HUES48 (cell line): ENCODE results near the gene HCRT.

ENCODE experiments used
- H3K27ac ChIP-seq: one replicate; pipeline ENCODE4 v1.7.0; 2013; ENCODE audit warnings: low read depth, low read length, inconsistent platforms
- H3K27me3 ChIP-seq: 2 replicates; pipeline ENCODE4 v1.6.1; 2013; ENCODE audit warnings: mild to moderate bottlenecking, low read length; ENCODE audit not compliant: control insufficient read depth, insufficient read depth
- H3K36me3 ChIP-seq: 2 replicates; pipeline ENCODE4 v1.6.1; 2013; ENCODE audit warnings: low read length; ENCODE audit not compliant: control insufficient read depth, insufficient read depth
- H3K4me1 ChIP-seq: 2 replicates; pipeline ENCODE4 v1.6.1; 2013; ENCODE audit warnings: mild to moderate bottlenecking, low read length; ENCODE audit not compliant: control insufficient read depth, insufficient read depth
- H3K4me3 ChIP-seq: 2 replicates; pipeline ENCODE4 v1.5.1; 2013; ENCODE audit warnings: mild to moderate bottlenecking, low read depth, low read length
- H3K9ac ChIP-seq: 2 replicates; pipeline ENCODE4 v1.6.1; 2013; ENCODE audit warnings: mild to moderate bottlenecking, low read depth, low read length, moderate library complexity
- H3K9me3 ChIP-seq: 2 replicates; pipeline ENCODE4 v1.6.1; 2013; ENCODE audit warnings: low read length; ENCODE audit not compliant: control insufficient read depth, insufficient read depth

The HCRT gene

DNA sequence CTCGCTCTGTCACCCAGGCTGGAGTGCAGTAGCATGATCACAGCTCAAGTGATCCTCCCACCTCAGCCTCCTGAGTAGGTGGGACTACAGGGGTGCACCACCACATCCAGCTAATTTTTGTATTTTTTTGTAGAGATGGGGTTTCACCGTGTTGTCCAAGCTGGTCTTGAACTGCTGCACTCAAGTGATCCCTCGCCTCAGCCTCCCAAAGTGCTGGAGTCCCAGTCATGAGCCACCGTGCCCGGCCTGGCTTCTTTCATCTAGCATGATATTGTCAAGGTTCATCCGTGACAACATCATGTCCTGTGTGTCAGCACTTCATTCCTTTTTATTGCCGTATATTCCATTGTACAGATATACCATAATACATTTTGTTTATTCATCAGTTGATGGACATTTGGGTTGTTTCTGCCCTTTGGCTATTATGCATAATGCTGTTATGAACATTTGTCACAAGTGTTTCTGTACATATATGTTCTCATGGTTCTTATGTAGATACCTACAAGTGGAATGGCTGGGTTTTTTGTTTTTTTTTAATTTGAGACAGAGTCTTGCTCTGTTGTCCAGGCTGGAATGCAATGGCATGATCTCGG is 12.4 kb upstream of the HCRT start:
- H3K36me3 ChIP-seq, result peaks cover 29% of the 10 kb centered on the region
- H3K9ac ChIP-seq, result no peak overlapping the region
- H3K9me3 ChIP-seq, result no peaks in the 10 kb centered on the region
- H3K4me1 ChIP-seq, result peaks cover 3% of the 10 kb centered on the region; the same call in 1 of the 2 replicates
- H3K27ac ChIP-seq, result no peak overlapping the region
- H3K4me3 ChIP-seq, result no peak overlapping the region
- no peaks in the 10 kb centered on the region for H3K27me3 ChIP-seq

DNA sequence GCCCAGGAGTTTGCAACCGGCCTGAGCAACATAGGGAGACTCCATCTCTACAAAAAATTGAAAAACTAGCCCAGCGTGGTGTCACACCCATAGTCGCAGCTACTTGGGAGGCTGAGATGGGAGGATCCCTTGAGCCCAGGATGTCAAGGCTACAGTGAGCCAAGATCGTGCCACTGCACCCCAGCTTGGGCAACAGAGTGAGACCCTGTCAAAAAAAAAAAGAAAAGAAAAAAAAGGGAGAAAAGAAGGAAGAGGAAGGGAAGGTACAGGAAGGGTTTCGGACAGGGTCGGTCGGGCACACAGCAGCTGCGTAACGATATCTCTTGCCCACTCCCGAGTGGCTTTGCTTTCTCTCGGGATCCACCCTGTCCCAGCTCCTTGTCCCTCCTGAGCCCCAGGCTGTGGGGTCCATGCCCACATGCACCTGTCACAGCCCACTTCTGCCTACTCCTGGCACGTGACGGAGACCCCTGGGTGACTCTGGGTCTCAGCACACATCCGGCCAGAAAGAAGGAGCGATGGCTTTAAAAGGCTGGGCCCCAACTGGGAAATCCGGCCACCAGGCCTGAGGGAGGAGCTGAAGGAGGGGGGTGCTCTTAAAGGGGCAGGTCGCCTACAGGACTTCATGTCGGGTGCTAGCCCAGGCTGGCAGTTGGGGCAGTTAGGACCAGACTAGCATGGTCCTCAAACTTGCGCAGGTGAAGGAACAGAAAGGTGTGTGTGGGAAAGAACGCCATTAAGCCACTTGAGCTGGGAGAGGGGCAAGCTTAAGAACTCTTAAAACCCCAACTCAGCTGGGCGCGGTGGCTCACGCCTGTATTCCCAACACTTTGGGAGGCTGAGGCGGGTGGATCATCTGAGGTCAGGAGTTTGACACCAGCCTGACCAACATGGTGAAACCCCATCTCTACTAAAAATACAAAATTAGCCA is 9.0 kb upstream of the HCRT start, which contains the start of gene GHDC:
Gene GHDC (minus strand): TSS at position 526 of the 931 bp plus-strand sequence. CDS start 913 bp downstream, outside the sequence.
- Histone ChIP-seq H3K9ac (no peak within 1 kb of the TSS), H3K4me1 (peaks cover 3% of the 10 kb centered on the region; the same call in 1 of the 2 replicates), H3K36me3 (peaks cover under 1% of the 10 kb centered on the region; the same call in 1 of the 2 replicates), H3K27ac (no peak within 1 kb of the TSS), H3K4me3 (peak within 1 kb of the TSS; percentile 50), H3K27me3 (no peaks in the 10 kb centered on the region), H3K9me3 (no peaks in the 10 kb centered on the region)

DNA sequence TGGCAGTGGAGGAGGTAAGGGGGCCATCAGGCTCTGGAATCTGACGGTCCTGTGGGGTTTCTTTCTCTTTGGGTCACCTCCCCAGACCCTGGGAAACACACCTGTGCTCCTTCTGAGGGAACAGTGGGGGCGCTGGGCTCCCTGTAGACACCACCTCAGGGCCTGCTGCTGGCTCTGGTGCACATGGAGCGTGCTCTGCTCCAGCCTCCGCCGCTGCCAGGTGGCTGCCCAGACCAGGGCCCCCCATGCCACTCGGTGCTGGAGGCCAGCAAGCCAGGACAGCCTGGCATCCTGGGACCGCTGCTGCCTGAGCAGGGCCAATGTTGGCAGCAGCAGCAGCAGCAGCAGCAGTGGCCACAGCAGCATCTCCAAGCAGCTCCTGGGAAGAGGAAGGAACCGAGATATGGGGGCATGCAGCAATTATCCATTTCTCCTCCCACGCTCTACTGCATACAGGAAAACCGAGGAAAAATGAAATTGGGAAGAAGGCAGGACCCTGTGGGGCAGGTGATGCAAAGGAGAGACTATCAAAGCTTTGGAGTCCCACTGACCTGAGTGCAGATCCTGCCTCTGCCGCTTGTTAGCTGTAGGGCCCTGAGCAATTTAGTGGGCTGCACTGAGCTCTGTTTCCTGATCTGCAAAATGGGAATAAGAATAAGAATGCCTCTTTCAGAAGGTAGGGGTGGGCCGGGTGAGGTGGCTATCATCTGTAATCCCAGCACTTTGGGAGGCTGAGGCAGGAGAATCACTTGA is 8.1 kb upstream of the HCRT start:
- Histone ChIP-seq H3K27ac (no peak overlapping the region), H3K9me3 (no peaks in the 10 kb centered on the region), H3K9ac (no peak overlapping the region), H3K4me1 (peaks cover 3% of the 10 kb centered on the region; the same call in 1 of the 2 replicates), H3K27me3 (no peaks in the 10 kb centered on the region), H3K36me3 (no peaks in the 10 kb centered on the region), H3K4me3 (no peak overlapping the region)

DNA sequence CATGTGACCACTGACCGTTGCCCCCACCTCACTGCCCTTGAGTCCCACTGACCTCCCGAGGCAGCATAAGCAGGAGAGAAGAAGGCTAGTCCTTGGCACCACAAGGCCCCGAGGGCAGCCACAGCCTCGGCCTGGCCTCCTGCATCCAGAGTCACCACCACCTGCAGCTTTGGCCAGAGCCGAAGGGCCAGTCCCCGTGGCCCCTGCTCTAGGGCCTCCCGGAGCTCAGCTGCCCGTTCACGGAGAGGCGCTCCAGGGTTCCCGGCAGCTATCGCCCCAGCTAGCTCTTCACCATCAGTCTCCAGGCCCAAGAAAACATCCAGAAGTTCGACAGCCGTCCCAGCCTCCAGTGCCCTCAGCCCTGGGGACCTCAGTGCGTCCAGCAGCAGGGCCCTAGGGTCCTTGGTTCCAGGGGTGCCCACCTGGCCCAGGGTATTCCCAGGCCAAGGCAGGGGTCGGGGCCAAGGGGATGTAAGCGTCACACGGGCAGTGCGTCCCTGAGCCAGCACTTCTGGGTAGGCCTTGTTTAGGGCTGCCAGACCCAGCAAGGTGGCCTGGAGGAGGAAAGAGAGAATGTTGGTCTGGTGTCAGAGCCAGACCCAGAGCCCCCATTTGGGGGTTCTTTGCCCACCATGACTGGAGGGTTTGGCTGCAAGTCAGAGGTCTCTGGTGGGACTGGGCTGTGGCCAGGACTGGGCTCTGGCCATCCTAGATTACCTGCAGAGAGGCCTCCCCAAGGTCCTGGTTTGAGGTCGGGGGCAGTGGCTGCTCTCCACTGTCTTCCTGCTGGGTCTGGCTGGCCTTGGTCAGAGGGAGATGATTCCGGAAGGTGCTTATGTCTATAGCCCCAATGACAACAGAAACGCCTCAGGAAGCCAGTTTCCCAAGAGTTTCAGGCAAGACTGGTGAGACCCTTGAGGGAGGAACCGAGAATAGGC is 7.2 kb upstream of the HCRT start:
- Histone ChIP-seq H3K9me3 (no peaks in the 10 kb centered on the region), H3K9ac (no peak overlapping the region), H3K27me3 (no peaks in the 10 kb centered on the region), H3K4me1 (peaks cover 3% of the 10 kb centered on the region; the same call in 1 of the 2 replicates), H3K36me3 (no peaks in the 10 kb centered on the region), H3K27ac (no peak overlapping the region), H3K4me3 (no peak overlapping the region)

DNA sequence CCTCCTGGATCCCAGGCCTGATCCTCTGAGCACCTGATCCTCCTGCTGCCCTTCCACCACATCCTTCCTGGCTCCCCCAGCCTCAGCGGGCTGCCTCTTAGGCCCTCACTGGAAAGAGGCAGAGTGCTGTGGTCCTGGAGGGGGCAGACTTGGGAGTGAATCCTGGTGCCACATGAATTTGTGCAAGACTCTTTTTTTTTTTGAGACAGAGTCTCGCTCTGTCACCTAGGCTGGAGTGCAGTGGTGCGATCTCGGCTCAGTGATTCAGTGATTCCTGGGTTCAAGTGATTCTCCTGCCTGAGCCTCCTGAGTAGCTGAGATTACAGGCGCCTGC is 6.0 kb upstream of the HCRT start:
- Histone ChIP-seq H3K4me3 (no peak overlapping the region), H3K4me1 (peaks cover 3% of the 10 kb centered on the region; the same call in 1 of the 2 replicates), H3K27me3 (no peaks in the 10 kb centered on the region), H3K9me3 (no peaks in the 10 kb centered on the region), H3K9ac (no peak overlapping the region), H3K36me3 (no peaks in the 10 kb centered on the region), H3K27ac (no peak overlapping the region)

DNA sequence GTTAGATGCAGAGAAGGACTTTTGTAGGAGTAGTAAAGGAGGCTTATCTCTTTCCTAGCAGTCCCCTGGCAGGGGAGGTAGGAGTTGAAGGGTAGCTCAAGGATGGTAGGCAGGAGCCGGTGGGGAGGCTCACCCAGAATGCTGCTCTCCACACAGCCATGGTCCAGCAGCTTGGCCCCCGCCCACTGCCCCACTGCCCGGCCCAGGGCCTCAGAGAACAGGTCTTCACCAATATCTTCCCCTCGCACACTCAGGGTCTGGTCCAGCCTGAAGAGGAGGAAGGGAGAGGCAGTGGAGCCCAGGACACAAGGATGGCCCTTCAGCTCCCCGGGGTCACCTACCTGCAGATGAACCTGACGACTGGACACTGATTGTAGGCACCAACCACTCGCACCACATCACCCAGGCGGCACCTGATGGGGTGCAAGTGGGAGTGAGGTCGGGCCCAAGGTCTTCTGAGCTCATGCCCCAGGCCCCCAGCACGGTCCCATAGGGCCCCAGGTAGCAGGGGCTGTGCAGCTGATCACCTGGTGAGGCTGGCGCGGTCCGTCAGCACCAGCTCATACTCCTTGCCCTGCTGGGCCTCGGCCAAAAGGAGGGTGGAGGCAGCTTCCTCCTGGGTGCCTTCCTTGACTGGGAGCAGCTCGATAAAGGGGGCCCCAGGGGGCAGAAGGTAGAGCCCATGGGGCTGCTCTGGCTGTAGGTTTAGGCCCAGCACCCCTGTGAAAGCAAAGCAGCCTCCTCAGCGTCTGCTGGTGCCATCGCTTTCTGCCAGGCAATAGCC is 5.4 kb upstream of the HCRT start:
- H3K4me3 ChIP-seq, result no peak overlapping the region
- H3K36me3 ChIP-seq, result no peaks in the 10 kb centered on the region
- no peaks in the 10 kb centered on the region for H3K9me3 ChIP-seq
- H3K27me3 ChIP-seq, result peaks cover 3% of the 10 kb centered on the region
- no peak overlapping the region for H3K9ac ChIP-seq
- peaks cover 3% of the 10 kb centered on the region; the same call in 1 of the 2 replicates for H3K4me1 ChIP-seq
- no peak overlapping the region for H3K27ac ChIP-seq

DNA sequence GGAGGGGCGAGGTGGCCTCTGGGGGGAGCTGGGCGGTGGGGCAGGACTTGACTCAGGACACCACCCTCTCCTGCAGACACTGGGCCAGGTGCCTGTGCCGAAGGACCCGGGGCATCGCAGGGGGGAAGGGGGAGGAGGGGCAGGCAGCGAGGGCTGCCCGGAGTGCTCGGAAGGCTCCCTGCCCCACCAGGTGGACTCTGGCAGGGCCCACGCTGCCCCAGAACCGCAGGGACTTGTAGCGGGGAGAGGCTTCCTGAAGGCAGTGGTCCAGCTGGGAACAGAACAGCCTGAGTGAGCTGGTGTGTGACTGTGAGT is 4.4 kb upstream of the HCRT start:
- Histone ChIP-seq H3K27ac (no peak overlapping the region), H3K9ac (no peak overlapping the region), H3K4me3 (no peak overlapping the region), H3K36me3 (no peaks in the 10 kb centered on the region), H3K27me3 (peaks cover 14% of the 10 kb centered on the region), H3K9me3 (no peaks in the 10 kb centered on the region), H3K4me1 (peaks cover 3% of the 10 kb centered on the region; the same call in 1 of the 2 replicates)

DNA sequence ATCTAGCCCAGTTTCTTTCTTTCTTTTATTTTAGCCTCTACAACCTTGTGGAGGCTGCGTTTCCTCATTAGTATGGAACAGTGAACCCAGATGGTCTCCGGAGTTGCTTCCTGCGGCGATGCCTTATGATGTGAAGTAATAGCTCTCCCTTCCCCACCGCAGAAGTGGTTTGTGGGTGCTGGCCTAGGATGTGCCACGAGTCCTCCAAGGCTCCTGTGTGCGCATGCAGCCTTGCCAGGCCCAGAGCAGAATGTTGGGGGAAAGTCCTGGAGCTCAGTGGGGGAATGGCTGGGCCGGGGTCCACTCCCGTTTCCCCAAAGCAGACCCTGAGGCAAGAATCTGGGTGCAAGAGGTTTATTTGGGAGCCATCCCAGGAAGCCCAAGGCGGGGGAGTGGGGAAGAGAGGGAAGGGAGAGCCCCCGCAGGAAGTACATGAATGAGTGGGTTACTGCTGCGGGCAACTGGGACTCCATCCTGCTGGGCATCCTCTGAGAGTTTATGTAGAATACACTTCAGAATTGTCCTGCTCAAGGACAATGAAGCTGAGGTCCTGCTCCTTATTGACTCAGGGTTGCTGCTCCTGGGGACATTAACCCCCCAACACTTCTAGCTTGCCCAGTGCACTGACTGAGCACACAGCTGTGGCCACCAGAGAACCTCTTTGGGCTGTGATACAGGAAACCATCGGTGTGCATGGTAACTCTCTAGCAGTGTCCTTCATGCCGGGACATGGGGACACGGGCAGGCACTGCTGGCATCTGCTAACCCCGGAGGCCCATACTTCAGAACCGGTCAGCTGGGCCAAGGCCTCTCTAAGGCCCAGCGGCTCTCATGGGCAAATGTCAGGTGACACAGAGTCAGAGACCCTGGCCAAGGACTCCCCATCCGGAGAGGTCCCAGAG is 3.7 kb upstream of the HCRT start:
- Histone ChIP-seq H3K9ac (no peak overlapping the region), H3K36me3 (no peaks in the 10 kb centered on the region), H3K9me3 (no peaks in the 10 kb centered on the region), H3K4me1 (no peaks in the 10 kb centered on the region; the same call in 1 of the 2 replicates), H3K27me3 (peaks cover 17% of the 10 kb centered on the region), H3K27ac (no peak overlapping the region), H3K4me3 (no peak overlapping the region)

DNA sequence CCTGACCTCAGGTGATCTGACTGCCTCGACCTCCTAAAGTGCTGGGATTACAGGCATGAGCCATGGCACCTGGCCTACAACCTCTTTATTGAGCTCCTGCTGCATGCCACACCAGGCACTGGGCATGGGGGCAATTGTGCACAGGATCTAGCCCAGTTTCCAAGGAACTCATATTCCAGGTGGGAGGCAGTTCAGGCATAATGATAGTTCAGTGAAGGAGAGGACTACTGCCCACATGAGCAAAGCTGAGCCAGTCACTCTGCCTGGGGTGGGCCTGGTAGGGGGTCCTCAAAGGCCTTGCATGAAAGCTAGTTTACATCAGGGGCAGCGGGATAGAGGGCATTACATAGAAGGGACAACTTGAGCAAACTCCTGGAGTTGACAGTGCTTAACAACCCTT is 2.6 kb upstream of the HCRT start:
- peaks cover 2% of the 10 kb centered on the region; the same call in 1 of the 2 replicates for H3K4me1 ChIP-seq
- no peak overlapping the region for H3K9ac ChIP-seq
- H3K36me3 ChIP-seq, result no peaks in the 10 kb centered on the region
- H3K9me3 ChIP-seq, result no peaks in the 10 kb centered on the region
- no peak overlapping the region for H3K27ac ChIP-seq
- H3K27me3 ChIP-seq, result peaks cover 29% of the 10 kb centered on the region
- H3K4me3 ChIP-seq, result no peak overlapping the region
